ENCODE data around the gene ROBO4. TPM values are rescaled to one million over a fixed set of nuclear protein-coding genes. Genes with fewer than 3 reads are reported as not detected.

ROBO4 gene
- total RNA-seq, 1 donor from 2014 or later = 75.0 TPM

GRCh38 chr11:124865181-124865901 is 32.3 kb downstream of the ROBO4 start, which contains the start of gene ROBO3:
TSS of gene ROBO3 (plus strand) at chr11:124865432. CDS start at chr11:124865578, 146 bp downstream.
- Histone ChIP-seq H3K27ac (no peak within 1 kb of the TSS), H3K36me3 (no peaks in the 10 kb centered on the region), H3K27me3 (peaks cover 76% of the 10 kb centered on the region), H3K9me3 (no peaks in the 10 kb centered on the region), H3K4me1 (peaks cover 22% of the 10 kb centered on the region), H3K4me3 (peak within 1 kb of the TSS; percentile 21)
- DNase-seq (no peak), ATAC-seq (no peak)
- intact Hi-C loops (cut with DNase I) = no loop called here
- no peak for TF ChIP-seq CTCF (IDR thresholded peaks at IDR 0.05)

- H3K36me3 ChIP-seq = no peaks in the 10 kb centered on the region
- no peak overlapping the region for H3K4me3 ChIP-seq
- peaks cover 72% of the 10 kb centered on the region for H3K27me3 ChIP-seq
- ATAC-seq (no peak), DNase-seq (no peak)
- intact Hi-C loops (cut with DNase I) = no loop called here
- no peaks in the 10 kb centered on the region for H3K9me3 ChIP-seq
- TF ChIP-seq CTCF (IDR thresholded peaks at IDR 0.05) = no peak
- H3K4me1 ChIP-seq = peaks cover 22% of the 10 kb centered on the region
- H3K27ac ChIP-seq = no peak overlapping the region
These were observed 32.8 kb downstream of the ROBO4 start for GRCh38 chr11:124864892-124865180.

GRCh38 chr11:124864176-124864891 is 33.3 kb downstream of the ROBO4 start:
- peaks cover 72% of the 10 kb centered on the region for H3K27me3 ChIP-seq

GRCh38 chr11:124863826-124864165 is 33.9 kb downstream of the ROBO4 start:
- peak; percentile 2 for ATAC-seq
- H3K9me3 ChIP-seq = no peaks in the 10 kb centered on the region

More at GRCh38 chr11:124864176-124864891, 33.3 kb downstream of the ROBO4 start:
- Histone ChIP-seq H3K4me3 (no peak overlapping the region), H3K4me1 (peaks cover 22% of the 10 kb centered on the region), H3K9me3 (no peaks in the 10 kb centered on the region), H3K36me3 (no peaks in the 10 kb centered on the region), H3K27ac (no peak overlapping the region)
- intact Hi-C loops (cut with DNase I) = no loop called here
- TF ChIP-seq CTCF (IDR thresholded peaks at IDR 0.05) = no peak
- no peak for DNase-seq
- ATAC-seq = no peak

GRCh38 chr11:124863137-124863825 is 34.4 kb downstream of the ROBO4 start:
- no peak for TF ChIP-seq CTCF (IDR thresholded peaks at IDR 0.05)
- peak; percentile 77 for DNase-seq
- intact Hi-C loops (cut with DNase I) = no loop called here
- peak overlapping the region; percentile 27 for H3K4me3 ChIP-seq
- ATAC-seq = peak; percentile 70
- H3K4me1 ChIP-seq = peaks cover 22% of the 10 kb centered on the region
- H3K27me3 ChIP-seq = peaks cover 72% of the 10 kb centered on the region
- H3K36me3 ChIP-seq = no peaks in the 10 kb centered on the region
- H3K9me3 ChIP-seq = no peaks in the 10 kb centered on the region
- no peak overlapping the region for H3K27ac ChIP-seq

More at GRCh38 chr11:124863826-124864165, 33.9 kb downstream of the ROBO4 start:
- Histone ChIP-seq H3K27ac (no peak overlapping the region), H3K36me3 (no peaks in the 10 kb centered on the region), H3K4me1 (peaks cover 22% of the 10 kb centered on the region), H3K4me3 (no peak overlapping the region), H3K27me3 (peaks cover 72% of the 10 kb centered on the region)
- intact Hi-C loops (cut with DNase I) = no loop called here
- no peak for TF ChIP-seq CTCF (IDR thresholded peaks at IDR 0.05)
- no peak for DNase-seq

Measured in upper lobe of right lung (tissue), 1 donor.